GM12873 (cell line): ENCODE measurements around the gene DPM2.

ENCODE experiments used
- TF ChIP-seq, protein P1 (sequence below): IDR thresholded peaks from 2 replicates; pipeline ENCODE4 v1.5.1; 2012; ENCODE audit warnings: low read depth, mild to moderate bottlenecking, moderate library complexity, low read length, control low read depth; ENCODE audit not compliant: insufficient read depth; ENCODE audit errors: missing control alignments

DPM2 gene

GRCh38 chr9:127965953-127966352 is 28.3 kb upstream of the DPM2 start:
- TF ChIP-seq, protein P1, sequence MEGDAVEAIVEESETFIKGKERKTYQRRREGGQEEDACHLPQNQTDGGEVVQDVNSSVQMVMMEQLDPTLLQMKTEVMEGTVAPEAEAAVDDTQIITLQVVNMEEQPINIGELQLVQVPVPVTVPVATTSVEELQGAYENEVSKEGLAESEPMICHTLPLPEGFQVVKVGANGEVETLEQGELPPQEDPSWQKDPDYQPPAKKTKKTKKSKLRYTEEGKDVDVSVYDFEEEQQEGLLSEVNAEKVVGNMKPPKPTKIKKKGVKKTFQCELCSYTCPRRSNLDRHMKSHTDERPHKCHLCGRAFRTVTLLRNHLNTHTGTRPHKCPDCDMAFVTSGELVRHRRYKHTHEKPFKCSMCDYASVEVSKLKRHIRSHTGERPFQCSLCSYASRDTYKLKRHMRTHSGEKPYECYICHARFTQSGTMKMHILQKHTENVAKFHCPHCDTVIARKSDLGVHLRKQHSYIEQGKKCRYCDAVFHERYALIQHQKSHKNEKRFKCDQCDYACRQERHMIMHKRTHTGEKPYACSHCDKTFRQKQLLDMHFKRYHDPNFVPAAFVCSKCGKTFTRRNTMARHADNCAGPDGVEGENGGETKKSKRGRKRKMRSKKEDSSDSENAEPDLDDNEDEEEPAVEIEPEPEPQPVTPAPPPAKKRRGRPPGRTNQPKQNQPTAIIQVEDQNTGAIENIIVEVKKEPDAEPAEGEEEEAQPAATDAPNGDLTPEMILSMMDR = no peak

DNA sequence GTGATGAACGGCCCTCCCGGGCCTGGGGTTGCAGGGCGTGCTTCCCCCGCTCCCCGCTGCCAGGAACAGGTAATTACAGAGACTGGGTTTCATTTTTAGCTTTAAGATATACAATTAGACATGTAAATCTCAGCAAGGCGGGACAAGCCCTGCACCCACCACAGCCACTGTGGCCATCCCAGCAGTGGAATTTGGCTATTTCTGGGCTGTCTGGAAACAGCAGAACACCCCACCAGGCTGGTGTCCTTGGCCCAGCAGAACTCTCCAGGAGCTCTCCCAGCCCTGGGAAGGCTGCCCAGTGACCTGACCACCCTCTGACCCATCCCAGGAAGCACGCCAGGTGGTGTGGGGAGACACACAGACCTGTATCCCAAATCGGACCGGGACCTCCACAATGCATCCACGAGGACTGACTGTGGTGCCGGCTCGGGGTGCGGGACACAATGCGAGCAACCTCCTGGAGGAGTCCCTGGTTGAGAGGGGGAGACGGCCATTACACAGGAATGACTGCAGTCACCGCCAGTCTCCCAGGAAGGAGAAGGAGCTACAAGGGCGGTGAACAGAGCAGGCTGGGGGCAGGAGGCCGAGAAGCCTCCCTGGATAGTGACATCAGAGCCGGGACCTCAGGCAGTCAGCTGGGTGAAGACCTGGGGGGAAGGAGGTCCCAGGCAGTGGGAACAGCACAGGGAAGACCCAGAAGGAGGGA is 25.9 kb upstream of the DPM2 start:
- TF ChIP-seq, protein P1 = no peak

DNA sequence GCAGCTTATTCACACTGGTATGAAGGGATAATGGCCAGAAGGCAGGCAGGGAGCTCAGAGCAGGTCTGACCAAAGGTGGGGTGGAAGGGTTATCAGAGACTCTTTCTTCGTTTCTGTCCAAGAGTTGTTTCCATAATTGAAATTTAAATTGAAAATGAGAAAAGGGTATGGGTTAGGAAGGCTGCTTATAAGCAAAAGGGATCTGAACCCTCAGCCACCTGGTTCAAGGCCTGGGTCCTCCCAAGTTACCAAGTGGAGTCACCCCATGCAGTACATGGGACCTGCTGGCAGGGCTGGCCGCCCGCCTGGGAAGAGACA is 25.3 kb upstream of the DPM2 start:
- TF ChIP-seq, protein P1 = no peak

- TF ChIP-seq, protein P1 = no peak
Observed at GRCh38 chr9:127962278-127962677, 24.6 kb upstream of the DPM2 start.

DNA sequence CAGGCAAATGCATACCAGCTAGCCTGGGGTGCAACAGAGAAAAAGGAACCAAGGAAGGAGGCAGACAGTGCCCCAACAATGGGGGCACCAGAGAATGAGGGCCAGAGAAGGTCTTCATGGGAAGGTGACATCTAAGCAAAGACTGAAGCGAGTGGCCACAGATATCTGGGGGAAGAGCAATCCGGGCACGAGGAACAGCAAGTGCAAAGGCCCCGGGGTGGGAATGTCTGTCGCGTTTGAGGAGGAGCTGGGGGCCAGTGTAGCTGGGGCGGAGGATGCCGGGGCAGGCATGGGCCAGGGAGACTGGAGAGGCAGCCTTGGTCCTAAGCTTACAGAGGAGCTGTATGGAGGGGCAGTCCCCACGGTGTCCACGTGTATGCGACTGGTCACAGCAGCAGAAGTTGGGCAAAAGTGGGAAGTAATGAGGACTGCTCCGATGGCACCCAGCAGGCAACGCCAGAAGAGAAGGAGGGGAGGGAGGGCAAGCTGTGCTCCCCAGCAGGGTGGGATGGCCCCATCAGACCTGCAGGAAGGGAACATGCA is 24.0 kb upstream of the DPM2 start:
- TF ChIP-seq, protein P1 = no peak

DNA sequence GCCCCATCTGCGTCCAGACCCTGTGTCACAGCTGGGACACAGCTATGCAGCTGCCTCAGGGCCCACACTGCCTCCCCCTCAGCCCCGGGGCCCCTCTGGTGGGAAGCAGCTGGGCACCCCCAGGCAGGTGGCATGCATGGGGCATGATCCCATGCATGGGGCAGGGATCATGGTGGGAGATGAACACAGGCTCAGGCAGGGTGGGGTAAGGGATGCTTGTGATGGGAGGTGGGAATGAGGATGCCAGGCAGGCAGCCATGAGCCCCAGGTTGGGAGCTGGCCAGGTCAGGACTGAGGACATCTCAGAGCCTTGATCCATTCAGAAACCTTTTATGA is 23.5 kb upstream of the DPM2 start:
- TF ChIP-seq, protein P1 = no peak

DNA sequence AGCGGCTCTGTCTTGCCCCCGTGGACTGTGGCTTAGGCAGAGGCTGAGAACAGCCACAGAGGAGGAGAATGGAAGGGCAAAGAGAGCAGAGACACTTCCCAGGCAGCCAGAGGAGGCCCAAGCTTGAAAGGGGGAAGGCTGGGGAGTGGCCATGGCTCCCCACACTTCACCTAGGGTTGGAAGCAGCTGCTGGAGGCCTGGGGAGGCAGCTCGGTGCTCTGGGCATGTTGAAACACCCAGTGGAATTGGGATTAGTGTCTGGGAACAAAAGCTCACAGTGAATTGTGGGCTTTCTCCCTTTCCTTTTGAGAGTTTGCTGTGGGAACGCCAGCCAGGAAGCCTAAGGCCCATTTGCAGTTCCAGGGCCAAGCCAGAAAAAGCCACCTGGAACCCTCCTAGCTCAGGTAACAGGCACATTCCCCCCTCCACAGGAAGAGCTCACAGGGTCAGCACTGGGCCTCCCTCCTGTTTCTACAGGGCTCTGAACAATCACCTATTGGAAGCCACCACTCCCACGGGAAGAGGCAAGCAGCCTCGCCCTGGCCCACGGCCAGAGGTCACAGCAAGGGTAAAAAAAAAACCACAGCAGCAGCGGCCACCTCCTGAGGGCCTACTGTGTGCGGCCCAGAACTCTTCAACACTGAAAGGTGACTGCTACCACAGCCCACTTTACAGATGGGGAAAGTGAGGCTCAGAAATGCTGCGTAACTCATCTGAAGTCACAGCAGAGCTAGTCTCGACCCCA is 22.9 kb upstream of the DPM2 start:
- TF ChIP-seq, protein P1 = no peak
